Bronchial epithelial cell (primary cell): ENCODE results near the gene GABRE. TPM values are rescaled to one million over a fixed set of nuclear protein-coding genes. Genes with fewer than 3 reads are reported as not detected.

Experiments used
- DNase-seq: peaks from one replicate; pipeline ENCODE4 v3.0.0-alpha.2; 2010; ENCODE audit warnings: low read depth
- FAIRE-seq: peaks from 2 replicates; lab custom pipeline; 2011; peaks lifted over from hg19 to GRCh38; lab: Jason Lieb, UNC
- H3K27me3 ChIP-seq: 2 replicates; pipeline ENCODE4 v1.5.1; 2011; ENCODE audit warnings: low read length; ENCODE audit not compliant: control insufficient read depth, insufficient read depth
- H3K36me3 ChIP-seq: 2 replicates; pipeline ENCODE4 v1.5.1; 2011; ENCODE audit warnings: low read length; ENCODE audit not compliant: control insufficient read depth, insufficient read depth
- H3K4me3 ChIP-seq: 2 replicates; pipeline ENCODE4 v1.5.1; 2011; ENCODE audit warnings: mild to moderate bottlenecking, low read depth, low read length, control low read depth
- CTCF ChIP-seq: IDR thresholded peaks from 2 replicates; pipeline ENCODE4 v1.5.1; 2011; ENCODE audit warnings: mild to moderate bottlenecking, moderate library complexity, low read length, control low read depth, inconsistent platforms; ENCODE audit not compliant: insufficient read depth, severe bottlenecking
- total RNA-seq: library from RNA; depleted of rRNA; stranded (reverse); fragments of >200 nt; gene quantifications from 2 replicates; pipeline ENCODE4 v1.2.1, GENCODE V29; 2014

GABRE gene
- total RNA-seq, 1 donor from 2014 or later = 29.2 TPM

GRCh38 chrX:151994476-151994875, 20.0 kb upstream of the GABRE start:
- FAIRE-seq (no peak), DNase-seq (no peak)
- TF ChIP-seq CTCF = no peak
- Histone ChIP-seq H3K36me3 (no peaks in the 10 kb centered on the region), H3K27me3 (no peaks in the 10 kb centered on the region), H3K4me3 (no peak overlapping the region)

GRCh38 chrX:151988706-151989299, 14.3 kb upstream of the GABRE start:
- DNase-seq (no peak), FAIRE-seq (no peak)
- TF ChIP-seq CTCF = no peak
- Histone ChIP-seq H3K4me3 (no peak overlapping the region), H3K27me3 (no peaks in the 10 kb centered on the region), H3K36me3 (no peaks in the 10 kb centered on the region)

GRCh38 chrX:151987108-151987507, 12.6 kb upstream of the GABRE start:
- no peak overlapping the region for H3K4me3 ChIP-seq
- DNase-seq (no peak), FAIRE-seq (no peak)
- TF ChIP-seq CTCF = no peak
- H3K36me3 ChIP-seq = no peaks in the 10 kb centered on the region
- H3K27me3 ChIP-seq = no peaks in the 10 kb centered on the region

- FAIRE-seq = no peak
- TF ChIP-seq CTCF = no peak
- Histone ChIP-seq H3K4me3 (no peak overlapping the region), H3K27me3 (no peaks in the 10 kb centered on the region), H3K36me3 (no peaks in the 10 kb centered on the region)
- DNase-seq = peak; percentile 47
Observed at GRCh38 chrX:151985955-151986354, 11.5 kb upstream of the GABRE start.

- no peak for FAIRE-seq
Observed at GRCh38 chrX:151985531-151985930, 11.1 kb upstream of the GABRE start.

More at GRCh38 chrX:151985531-151985930, 11.1 kb upstream of the GABRE start:
- Histone ChIP-seq H3K4me3 (no peak overlapping the region), H3K36me3 (no peaks in the 10 kb centered on the region), H3K27me3 (no peaks in the 10 kb centered on the region)
- TF ChIP-seq CTCF = no peak
- DNase-seq = no peak
